ENCODE results near the gene FXR2. TPM values are rescaled to one million over a fixed set of nuclear protein-coding genes. Genes with fewer than 3 reads are reported as not detected.
A peak's percentile ranks its signal among the peaks of the same experiment; 100 is the strongest.
"Not testable (repeated sequence)": the region's sequence is repeated elsewhere in the genome, so short reads cannot be mapped to it uniquely, and the experiment has no call there.

The FXR2 gene
- polyA plus RNA-seq, 1 experiment = 24.6 TPM

DNA sequence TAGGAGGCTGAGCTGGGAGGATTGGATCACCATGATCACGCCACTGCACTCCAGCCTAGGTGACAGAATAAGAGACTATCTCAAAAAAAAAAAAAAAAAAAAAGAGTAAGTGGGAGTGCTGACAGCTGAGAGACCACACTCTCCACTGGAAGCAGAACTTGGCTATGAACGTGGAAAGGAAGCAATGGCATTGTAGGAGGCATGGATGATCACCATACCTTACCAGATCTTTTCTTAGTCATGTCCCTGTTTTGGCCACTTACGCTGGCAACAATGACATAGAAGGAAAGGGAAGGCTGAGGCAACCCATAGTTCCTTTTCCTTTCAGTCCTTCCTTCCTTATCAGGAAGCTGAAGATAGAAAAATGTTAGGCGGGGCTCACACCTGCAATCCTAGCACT lies 32.3 kb upstream of the FXR2 start:
- CTCF ChIA-PET = interaction anchor here (1.3 to 2.4 kb wide), 3 partner anchors 14 to 41 kb away, joined by 4 to 11 read pairs (median 7); partner anchors contain the start of genes TP53 and WRAP53
- TF ChIP-seq, protein P1, sequence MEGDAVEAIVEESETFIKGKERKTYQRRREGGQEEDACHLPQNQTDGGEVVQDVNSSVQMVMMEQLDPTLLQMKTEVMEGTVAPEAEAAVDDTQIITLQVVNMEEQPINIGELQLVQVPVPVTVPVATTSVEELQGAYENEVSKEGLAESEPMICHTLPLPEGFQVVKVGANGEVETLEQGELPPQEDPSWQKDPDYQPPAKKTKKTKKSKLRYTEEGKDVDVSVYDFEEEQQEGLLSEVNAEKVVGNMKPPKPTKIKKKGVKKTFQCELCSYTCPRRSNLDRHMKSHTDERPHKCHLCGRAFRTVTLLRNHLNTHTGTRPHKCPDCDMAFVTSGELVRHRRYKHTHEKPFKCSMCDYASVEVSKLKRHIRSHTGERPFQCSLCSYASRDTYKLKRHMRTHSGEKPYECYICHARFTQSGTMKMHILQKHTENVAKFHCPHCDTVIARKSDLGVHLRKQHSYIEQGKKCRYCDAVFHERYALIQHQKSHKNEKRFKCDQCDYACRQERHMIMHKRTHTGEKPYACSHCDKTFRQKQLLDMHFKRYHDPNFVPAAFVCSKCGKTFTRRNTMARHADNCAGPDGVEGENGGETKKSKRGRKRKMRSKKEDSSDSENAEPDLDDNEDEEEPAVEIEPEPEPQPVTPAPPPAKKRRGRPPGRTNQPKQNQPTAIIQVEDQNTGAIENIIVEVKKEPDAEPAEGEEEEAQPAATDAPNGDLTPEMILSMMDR (IDR thresholded peaks at IDR 0.05; ENCODE audit: low read depth, low read length) = no peak
- Histone ChIP-seq H3K27ac (ENCODE audit: low read depth, low read length) (no peak overlapping the region), H3K9me3 (ENCODE audit: control insufficient read depth, insufficient read depth, low read length) (no peaks in the 10 kb centered on the region; the same call in 1 of the 2 replicates), H3K4me3 (ENCODE audit: low read depth, low read length) (no peak overlapping the region), H3K27me3 (ENCODE audit: control insufficient read depth, insufficient read depth, low read length) (peaks cover 27% of the 10 kb centered on the region)
- POLR2A ChIA-PET = no interaction called here
- no peak for DNase-seq (ENCODE audit: low read depth, low spot score)

DNA sequence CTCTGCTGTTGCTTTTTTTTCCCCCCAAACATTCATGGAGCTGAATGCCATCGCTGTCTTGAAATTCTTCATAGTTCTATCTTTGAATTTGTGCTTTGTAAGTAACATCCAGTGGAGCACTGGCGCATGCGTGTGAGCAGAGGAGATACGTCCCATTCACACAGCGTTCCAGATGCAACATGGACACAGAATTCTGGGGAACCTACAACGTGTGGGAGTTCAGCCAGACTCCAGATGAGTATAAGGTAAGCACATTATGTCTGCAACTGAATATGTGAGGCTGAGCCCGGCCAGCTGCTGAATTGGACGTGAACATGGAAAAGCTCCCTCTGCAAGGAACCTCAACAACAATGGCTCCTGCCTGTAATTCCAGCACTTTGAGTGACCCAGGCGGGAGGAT lies 31.8 kb upstream of the FXR2 start:
- no peaks in the 10 kb centered on the region; the same call in 1 of the 2 replicates for H3K9me3 ChIP-seq (ENCODE audit: control insufficient read depth, insufficient read depth, low read length)
- CTCF ChIA-PET = interaction anchor here (0.6 to 1.5 kb wide), 3 partner anchors 11 to 41 kb away, joined by 4 to 11 read pairs (median 4); partner anchors contain the start of gene TP53
- TF ChIP-seq, protein P1 (IDR thresholded peaks at IDR 0.05; ENCODE audit: low read depth, low read length) = no peak
- H3K4me3 ChIP-seq (ENCODE audit: low read depth, low read length) = no peak overlapping the region
- H3K27ac ChIP-seq (ENCODE audit: low read depth, low read length) = no peak overlapping the region
- peaks cover 22% of the 10 kb centered on the region for H3K27me3 ChIP-seq (ENCODE audit: control insufficient read depth, insufficient read depth, low read length)
- POLR2A ChIA-PET = no interaction called here
- peak; percentile 33 for DNase-seq (ENCODE audit: low read depth, low spot score)

DNA sequence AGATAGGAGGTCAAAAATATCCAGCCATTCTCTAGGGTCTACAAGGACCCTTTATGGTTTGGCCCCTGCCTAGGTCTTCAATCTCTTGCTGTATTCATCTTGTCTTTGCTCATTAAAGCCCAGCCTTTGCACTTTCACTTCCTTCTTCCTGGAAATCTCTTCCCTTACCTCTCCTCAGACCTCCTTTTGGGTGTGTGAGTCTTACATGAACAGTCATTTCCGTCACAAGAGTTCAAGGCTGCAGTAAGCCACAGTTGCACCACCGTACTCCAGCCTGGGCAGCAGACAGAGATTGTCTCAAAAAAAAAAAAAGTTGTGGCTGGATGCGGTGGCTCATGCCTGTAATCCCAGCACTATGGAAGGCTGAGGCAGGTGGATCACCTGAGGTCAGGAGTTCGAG lies 30.1 kb upstream of the FXR2 start:
- ChIA-PET CTCF (no interaction called here), POLR2A (no interaction called here)
- TF ChIP-seq, protein P1 (IDR thresholded peaks at IDR 0.05; ENCODE audit: low read depth, low read length) = no peak
- Histone ChIP-seq H3K9me3 (ENCODE audit: control insufficient read depth, insufficient read depth, low read length) (peaks cover 7% of the 10 kb centered on the region; the same call in 1 of the 2 replicates), H3K27me3 (ENCODE audit: control insufficient read depth, insufficient read depth, low read length) (peaks cover 7% of the 10 kb centered on the region), H3K4me3 (ENCODE audit: low read depth, low read length) (no peak overlapping the region), H3K27ac (ENCODE audit: low read depth, low read length) (no peak overlapping the region)
- DNase-seq (ENCODE audit: low read depth, low spot score) = no peak

DNA sequence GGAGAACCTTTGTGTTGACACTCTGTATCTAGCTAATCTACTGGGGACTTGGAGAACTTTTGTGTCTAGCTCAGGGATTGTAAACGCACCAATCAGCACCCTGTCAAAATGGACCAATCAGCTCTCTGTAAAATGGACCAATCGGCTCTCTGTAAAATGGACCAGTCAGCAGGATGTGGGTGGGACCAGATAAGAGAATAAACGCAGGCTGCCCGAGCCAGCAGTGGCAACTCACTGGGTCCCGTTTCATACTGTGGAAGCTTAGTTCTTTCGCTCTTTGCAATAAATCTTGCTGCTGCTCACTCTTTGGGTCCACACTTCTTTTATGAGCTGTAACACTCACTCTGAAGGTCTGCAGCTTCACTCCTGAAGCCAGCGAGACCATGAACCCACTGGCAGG lies 26.9 kb upstream of the FXR2 start:
- POLR2A ChIA-PET; H3K27ac ChIP-seq (ENCODE audit: low read depth, low read length); DNase-seq (ENCODE audit: low read depth, low spot score); H3K27me3 ChIP-seq (ENCODE audit: control insufficient read depth, insufficient read depth, low read length); H3K9me3 ChIP-seq (ENCODE audit: control insufficient read depth, insufficient read depth, low read length); H3K4me3 ChIP-seq (ENCODE audit: low read depth, low read length): not testable (repeated sequence)
- CTCF ChIA-PET = interaction anchor here (0.9 to 1.6 kb wide), 3 partner anchors 8 to 9 kb away, joined by 3 to 10 read pairs (median 6); no protein-coding TSS in a partner anchor

DNA sequence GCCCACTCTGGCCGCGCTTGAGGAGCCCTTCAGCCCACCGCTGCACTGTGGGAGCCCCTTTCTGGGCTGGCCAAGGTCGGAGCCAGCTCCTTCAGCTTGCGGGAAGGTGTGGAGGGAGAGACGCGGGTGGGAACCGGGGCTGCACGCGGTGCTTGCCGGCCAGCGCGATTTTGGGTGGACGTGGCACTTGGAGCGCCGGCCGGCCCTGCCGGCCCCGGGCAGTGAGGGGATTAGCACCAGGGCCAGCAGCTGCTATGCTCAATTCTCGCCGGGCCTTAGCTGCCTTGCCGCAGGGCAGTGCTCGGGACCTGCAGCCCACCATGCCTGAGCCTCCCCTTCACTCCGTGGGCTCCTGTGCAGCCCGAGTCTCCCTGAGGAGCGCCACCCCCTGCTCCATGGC lies 26.1 kb upstream of the FXR2 start:
- H3K27me3 ChIP-seq (ENCODE audit: control insufficient read depth, insufficient read depth, low read length) = peaks cover 7% of the 10 kb centered on the region
- TF ChIP-seq, protein P1 (IDR thresholded peaks at IDR 0.05; ENCODE audit: low read depth, low read length) = no peak
- H3K27ac ChIP-seq (ENCODE audit: low read depth, low read length) = no peak overlapping the region
- ChIA-PET CTCF (interaction anchor here (1.2 kb wide), 1 partner anchor 9 kb away, joined by 3 read pairs; no protein-coding TSS in a partner anchor), POLR2A (no interaction called here)
- peaks cover 7% of the 10 kb centered on the region; the same call in 1 of the 2 replicates for H3K9me3 ChIP-seq (ENCODE audit: control insufficient read depth, insufficient read depth, low read length)
- no peak for DNase-seq (ENCODE audit: low read depth, low spot score)
- H3K4me3 ChIP-seq (ENCODE audit: low read depth, low read length) = no peak overlapping the region

Measured in AG04450 (cell line).